VCaP (cell line): ENCODE measurements around the gene ZC3HAV1L.
A peak's percentile ranks its signal among the peaks of the same experiment; 100 is the strongest.

ENCODE experiments used
- H3K27ac ChIP-seq: fragments of 450-650 bp; 2 replicates; pipeline ENCODE4 v1.5.1; 2017
- CTCF ChIP-seq: fragments of 450-650 bp; conservative IDR thresholded peaks from 2 replicates; pipeline ENCODE4 v1.5.1; 2017; ENCODE audit warnings: mild to moderate bottlenecking, moderate library complexity

The ZC3HAV1L gene

DNA sequence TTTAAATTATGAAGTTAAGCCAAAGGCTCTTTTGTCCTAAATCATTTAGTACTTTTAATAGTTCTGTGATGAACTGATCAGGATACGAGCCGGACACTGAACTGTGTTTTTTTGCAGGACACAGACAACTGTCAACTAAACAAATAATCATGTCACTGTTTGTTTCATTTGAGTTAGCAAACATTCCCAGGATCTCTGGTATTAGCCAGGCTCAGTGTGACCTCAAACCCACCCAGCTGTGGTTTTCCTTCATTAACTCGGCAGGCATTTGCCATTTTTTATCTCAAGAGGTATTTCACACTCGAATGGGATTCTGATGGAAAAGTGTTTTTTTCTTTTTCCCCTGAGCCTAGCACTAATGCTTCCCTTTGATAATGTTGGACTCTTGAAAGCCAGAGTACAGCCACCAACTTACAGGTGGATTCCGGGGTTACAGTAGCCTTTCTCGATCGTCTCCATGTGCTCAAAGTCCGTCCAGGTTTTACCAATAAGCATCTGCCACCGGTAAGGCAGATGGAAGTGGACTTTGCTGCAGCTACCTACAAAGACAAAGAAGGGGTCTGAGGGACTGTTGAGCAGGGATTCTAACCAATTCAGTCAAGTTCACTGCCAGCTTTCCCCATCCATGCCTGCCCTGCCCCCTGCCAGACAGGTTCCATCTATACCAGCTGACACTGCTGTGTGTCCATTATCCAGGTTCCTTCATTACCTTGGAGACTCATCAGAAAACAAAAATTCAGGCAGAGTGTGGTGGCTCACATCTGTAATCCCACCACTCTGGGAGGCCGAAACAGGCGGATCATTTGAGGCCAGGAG, 40.2 kb upstream of the ZC3HAV1L start:
- no peak for TF ChIP-seq CTCF
- peak overlapping the region; percentile 63 for H3K27ac ChIP-seq

- H3K27ac ChIP-seq, result peak overlapping the region; percentile 63
- TF ChIP-seq CTCF, result peak; percentile 92
Observed at GRCh38 chr7:139075031-139075652, 39.3 kb upstream of the ZC3HAV1L start.

- H3K27ac ChIP-seq, result no peak overlapping the region
- TF ChIP-seq CTCF, result no peak
Observed at GRCh38 chr7:139072796-139073195, 37.0 kb upstream of the ZC3HAV1L start.

- H3K27ac ChIP-seq, result no peak overlapping the region
- no peak for TF ChIP-seq CTCF
Observed at GRCh38 chr7:139071680-139072079, 35.8 kb upstream of the ZC3HAV1L start.

DNA sequence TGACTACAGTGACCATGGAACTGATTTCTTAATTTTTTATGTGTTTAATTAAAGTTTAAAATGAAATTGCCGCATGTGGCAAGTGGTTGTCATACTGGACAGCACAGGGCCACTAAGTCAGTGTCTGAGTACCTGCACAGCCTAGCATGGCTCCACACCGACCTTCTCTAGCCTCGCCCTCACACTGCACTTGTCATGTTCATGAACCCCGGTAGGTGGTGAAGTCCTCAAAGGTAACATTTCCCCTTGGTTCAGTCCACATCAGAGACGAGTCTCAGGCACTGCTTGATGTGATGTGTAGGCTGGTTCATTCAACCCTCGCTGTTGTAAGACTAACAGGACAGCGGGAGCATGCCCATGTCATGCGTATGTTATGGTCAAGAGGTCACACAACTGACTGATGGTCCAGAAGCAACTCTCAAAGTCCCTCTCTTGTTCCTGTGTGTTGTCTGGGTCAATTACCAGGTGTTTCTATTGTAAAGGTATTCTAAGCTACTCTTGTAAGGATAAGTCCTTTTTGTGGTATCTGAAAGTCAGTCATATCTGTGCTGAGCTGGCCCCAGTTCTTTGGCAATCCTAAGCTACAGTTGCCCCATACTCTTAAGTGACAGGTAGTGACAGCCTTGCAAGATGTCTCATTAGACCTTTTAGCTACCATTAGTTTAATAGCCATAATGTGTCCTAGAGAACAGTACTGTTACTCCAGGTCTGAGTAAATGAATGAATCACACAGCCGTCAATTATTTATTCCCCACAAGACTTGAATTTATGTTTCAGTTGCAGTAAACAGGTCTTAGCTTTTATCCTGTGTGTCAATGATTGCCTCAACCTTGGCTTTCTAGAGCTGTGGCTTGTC, 32.9 kb upstream of the ZC3HAV1L start:
- H3K27ac ChIP-seq, result no peak overlapping the region

GRCh38 chr7:139066315-139066714, 30.5 kb upstream of the ZC3HAV1L start:
- peak overlapping the region; percentile 63 for H3K27ac ChIP-seq
- no peak for TF ChIP-seq CTCF

More for the DNA sequence above, 32.9 kb upstream of the ZC3HAV1L start:
- no peak for TF ChIP-seq CTCF

GRCh38 chr7:139065323-139065722, 29.5 kb upstream of the ZC3HAV1L start:
- peak overlapping the region; percentile 63 for H3K27ac ChIP-seq
- TF ChIP-seq CTCF, result no peak
